ENCODE results near the gene LOXL3. TPM values are rescaled to one million over a fixed set of nuclear protein-coding genes. Genes with fewer than 3 reads are reported as not detected.

Gene LOXL3
- total RNA-seq, 1 experiment from 2014 or later = 4.1 TPM

DNA sequence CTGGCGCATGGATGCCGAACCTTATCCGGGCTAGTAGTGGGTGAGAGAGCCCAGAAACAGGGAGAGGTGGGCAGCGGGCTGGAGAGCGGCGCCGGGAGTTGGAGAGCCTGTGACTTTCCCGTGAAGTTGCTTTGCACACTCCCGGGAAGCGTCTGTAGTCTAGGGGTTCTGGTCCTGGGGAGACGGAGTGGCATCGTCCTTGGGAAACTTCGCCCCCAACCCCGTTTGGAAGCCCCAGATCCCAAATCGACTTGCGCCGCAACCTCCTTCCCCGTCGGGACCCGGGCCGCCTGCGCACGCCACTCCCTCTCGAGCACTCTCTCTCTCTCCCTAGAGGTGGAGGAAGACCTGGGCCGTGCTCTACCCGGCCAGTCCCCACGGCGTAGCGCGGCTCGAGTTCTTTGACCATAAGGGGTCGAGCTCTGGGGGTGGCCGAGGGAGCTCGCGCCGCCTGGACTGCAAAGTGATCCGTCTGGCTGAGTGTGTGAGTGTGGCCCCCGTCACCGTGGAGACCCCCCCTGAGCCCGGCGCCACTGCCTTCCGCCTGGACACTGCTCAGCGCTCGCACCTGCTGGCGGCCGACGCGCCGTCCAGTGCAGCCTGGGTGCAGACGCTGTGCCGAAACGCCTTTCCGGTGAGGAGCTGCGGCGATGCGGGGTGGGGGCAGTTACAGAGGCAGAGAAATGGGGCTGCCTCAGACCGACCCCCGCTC lies 1.2 kb upstream of the LOXL3 start (continued):
- TF ChIP-seq, protein P1, sequence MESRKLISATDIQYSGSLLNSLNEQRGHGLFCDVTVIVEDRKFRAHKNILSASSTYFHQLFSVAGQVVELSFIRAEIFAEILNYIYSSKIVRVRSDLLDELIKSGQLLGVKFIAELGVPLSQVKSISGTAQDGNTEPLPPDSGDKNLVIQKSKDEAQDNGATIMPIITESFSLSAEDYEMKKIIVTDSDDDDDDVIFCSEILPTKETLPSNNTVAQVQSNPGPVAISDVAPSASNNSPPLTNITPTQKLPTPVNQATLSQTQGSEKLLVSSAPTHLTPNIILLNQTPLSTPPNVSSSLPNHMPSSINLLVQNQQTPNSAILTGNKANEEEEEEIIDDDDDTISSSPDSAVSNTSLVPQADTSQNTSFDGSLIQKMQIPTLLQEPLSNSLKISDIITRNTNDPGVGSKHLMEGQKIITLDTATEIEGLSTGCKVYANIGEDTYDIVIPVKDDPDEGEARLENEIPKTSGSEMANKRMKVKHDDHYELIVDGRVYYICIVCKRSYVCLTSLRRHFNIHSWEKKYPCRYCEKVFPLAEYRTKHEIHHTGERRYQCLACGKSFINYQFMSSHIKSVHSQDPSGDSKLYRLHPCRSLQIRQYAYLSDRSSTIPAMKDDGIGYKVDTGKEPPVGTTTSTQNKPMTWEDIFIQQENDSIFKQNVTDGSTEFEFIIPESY (IDR thresholded peaks at IDR 0.05; ENCODE audit: extremely low read depth, insufficient replicate concordance, low read length) = no peak
- no peak for TF ChIP-seq ZFX (IDR thresholded peaks at IDR 0.05)
- no peak for TF ChIP-seq SRF (IDR thresholded peaks at IDR 0.05; ENCODE audit: low read depth)
- TF ChIP-seq ELF1 (IDR thresholded peaks at IDR 0.05; ENCODE audit: borderline replicate concordance, low read depth) = no peak
- TF ChIP-seq POLR2A (IDR thresholded peaks at IDR 0.05; ENCODE audit: borderline replicate concordance, extremely low read depth, insufficient read depth, insufficient read length) = no peak
- no peak for TF ChIP-seq CBX3 (IDR thresholded peaks at IDR 0.05; ENCODE audit: low read depth)

DNA sequence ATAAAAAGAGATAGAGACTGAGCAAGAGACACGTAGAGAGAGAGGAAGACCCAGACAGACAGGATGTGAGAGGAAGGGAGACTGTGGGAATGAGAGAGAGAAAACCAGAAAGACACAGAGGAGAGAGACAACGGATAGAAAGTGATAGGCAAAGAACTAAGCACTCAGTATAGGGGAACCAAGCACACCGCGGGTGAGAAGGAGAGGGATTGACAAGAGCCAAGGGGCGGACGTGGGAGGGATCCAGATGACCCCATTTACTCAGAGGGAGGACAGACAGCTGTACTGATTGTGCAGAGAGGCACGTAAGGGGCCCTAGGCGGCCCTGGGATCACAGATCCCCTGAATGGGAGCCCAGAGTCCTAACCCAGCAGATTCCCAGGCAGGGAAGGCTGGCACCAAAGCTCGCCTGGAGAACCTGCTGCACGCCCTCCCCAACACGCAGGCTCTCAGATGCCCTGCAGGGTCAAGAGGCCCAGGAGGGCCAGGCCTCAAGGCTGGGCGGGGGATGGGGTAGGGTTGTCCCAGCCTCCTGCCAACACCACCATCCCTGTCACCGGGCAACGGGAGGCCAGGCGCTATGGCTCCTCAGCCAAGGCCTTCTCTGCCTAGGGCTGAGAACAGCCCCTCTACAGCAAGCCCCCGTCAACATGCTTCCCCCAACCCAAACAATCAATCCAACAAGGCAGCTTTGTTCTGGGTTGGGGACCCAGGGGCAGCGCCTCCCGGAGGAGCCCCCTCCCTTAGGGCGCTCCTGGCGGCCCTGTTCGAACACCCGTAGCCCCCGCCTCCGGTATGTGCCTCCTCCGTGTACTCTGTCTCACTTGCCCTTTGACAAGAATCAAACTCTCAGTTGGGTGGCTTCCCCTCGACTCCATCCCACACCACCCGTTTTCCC lies 579 bp downstream of the LOXL3 start:
- peaks cover 5 to 7% of the 10 kb centered on the region in 2 experiments; a peak in 3 of 4 replicates for H3K36me3 ChIP-seq (ENCODE audit: control insufficient read depth in 1 of 2, insufficient read depth in 2 of 2, low read length in 2 of 2)
- peaks cover 19 to 50% of the 10 kb centered on the region in 2 experiments; a peak in 3 of 4 replicates for H3K4me1 ChIP-seq (ENCODE audit: control insufficient read depth in 1 of 2, insufficient read depth in 2 of 2, low read length in 2 of 2)
- peak overlapping the region; percentile 95 for H3K4me2 ChIP-seq (ENCODE audit: low read length)
- H3K9me3 ChIP-seq (ENCODE audit: control insufficient read depth in 1 of 2, insufficient read depth in 1 of 2, low read depth in 1 of 2, low read length in 2 of 2) = no peaks in the 10 kb centered on the region
- no peak for TF ChIP-seq POLR2A (IDR thresholded peaks at IDR 0.05; ENCODE audit: borderline replicate concordance, extremely low read depth, insufficient read depth, insufficient read length)
- TF ChIP-seq CEBPB (IDR thresholded peaks at IDR 0.05; ENCODE audit: low read depth) = no peak
- no peak for TF ChIP-seq EGR1 (IDR thresholded peaks at IDR 0.05; ENCODE audit: low read depth)
- TF ChIP-seq SIN3A (IDR thresholded peaks at IDR 0.05; ENCODE audit: low read depth) = no peak
- TF ChIP-seq, protein P2, sequence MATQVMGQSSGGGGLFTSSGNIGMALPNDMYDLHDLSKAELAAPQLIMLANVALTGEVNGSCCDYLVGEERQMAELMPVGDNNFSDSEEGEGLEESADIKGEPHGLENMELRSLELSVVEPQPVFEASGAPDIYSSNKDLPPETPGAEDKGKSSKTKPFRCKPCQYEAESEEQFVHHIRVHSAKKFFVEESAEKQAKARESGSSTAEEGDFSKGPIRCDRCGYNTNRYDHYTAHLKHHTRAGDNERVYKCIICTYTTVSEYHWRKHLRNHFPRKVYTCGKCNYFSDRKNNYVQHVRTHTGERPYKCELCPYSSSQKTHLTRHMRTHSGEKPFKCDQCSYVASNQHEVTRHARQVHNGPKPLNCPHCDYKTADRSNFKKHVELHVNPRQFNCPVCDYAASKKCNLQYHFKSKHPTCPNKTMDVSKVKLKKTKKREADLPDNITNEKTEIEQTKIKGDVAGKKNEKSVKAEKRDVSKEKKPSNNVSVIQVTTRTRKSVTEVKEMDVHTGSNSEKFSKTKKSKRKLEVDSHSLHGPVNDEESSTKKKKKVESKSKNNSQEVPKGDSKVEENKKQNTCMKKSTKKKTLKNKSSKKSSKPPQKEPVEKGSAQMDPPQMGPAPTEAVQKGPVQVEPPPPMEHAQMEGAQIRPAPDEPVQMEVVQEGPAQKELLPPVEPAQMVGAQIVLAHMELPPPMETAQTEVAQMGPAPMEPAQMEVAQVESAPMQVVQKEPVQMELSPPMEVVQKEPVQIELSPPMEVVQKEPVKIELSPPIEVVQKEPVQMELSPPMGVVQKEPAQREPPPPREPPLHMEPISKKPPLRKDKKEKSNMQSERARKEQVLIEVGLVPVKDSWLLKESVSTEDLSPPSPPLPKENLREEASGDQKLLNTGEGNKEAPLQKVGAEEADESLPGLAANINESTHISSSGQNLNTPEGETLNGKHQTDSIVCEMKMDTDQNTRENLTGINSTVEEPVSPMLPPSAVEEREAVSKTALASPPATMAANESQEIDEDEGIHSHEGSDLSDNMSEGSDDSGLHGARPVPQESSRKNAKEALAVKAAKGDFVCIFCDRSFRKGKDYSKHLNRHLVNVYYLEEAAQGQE (IDR thresholded peaks at IDR 0.05; ENCODE audit: low read depth) = no peak
- TF ChIP-seq, protein P1 (IDR thresholded peaks at IDR 0.05; ENCODE audit: extremely low read depth, insufficient replicate concordance, low read length) = no peak
- TF ChIP-seq ZNF274 (IDR thresholded peaks at IDR 0.05; ENCODE audit: low read depth, low read length) = no peak
- TF ChIP-seq RAD21 (IDR thresholded peaks at IDR 0.05; ENCODE audit: low read depth) = no peak
- TF ChIP-seq EZH2 (IDR thresholded peaks at IDR 0.05) = no peak
- TF ChIP-seq EZH2phosphoT487 (IDR thresholded peaks at IDR 0.05; ENCODE audit: borderline replicate concordance) = no peak
- no peak for TF ChIP-seq SP1 (IDR thresholded peaks at IDR 0.05; ENCODE audit: low read depth)
- no peak for TF ChIP-seq FOSL1 (IDR thresholded peaks at IDR 0.05; ENCODE audit: low read depth)
- no peak overlapping the region for H2AFZ ChIP-seq (ENCODE audit: low read depth, low read length, poor library complexity, severe bottlenecking)
- DNase-seq (ENCODE audit: low read depth, low spot score) = no peak
- H3K9ac ChIP-seq (ENCODE audit: low read length) = peak overlapping the region; percentile 98; the same call in 1 of the 2 replicates
- no peaks in the 10 kb centered on the region for H3K9me2 ChIP-seq (ENCODE audit: insufficient read depth)
- ATAC-seq = no peak
- H3K79me2 ChIP-seq (ENCODE audit: insufficient read depth, low read length) = peaks cover 23% of the 10 kb centered on the region; the same call in 1 of the 2 replicates
- POLR2A ChIA-PET = no interaction called here
- intact Hi-C loops (cut with micrococcal nuclease) = no loop called here
- H4K20me1 ChIP-seq (ENCODE audit: insufficient read depth) = no peaks in the 10 kb centered on the region
- RAD21 ChIA-PET (ENCODE audit: low non-redundant PET in 1 of 2, low total read pairs in 2 of 2, uncharacterized antibody in 2 of 2, unreplicated experiment in 2 of 2) = no interaction called here
- no TSS peak for BruUV-seq (replicated peaks)
- peak overlapping the region; percentile 90 for H3K27ac ChIP-seq (ENCODE audit: low read depth, low read length)
- no peaks in the 10 kb centered on the region for H3K27me3 ChIP-seq (ENCODE audit: insufficient read depth, low read length)
- CTCF ChIA-PET = no interaction called here
- peak overlapping the region; percentile 93 to 97; a peak in 2 of 4 replicates for H3K4me3 ChIP-seq (replicated peaks in 1 of 2; ENCODE audit: low read depth in 1 of 2, low read length in 2 of 2)
